SK-N-SH treated with all-trans-retinoic acid at 6 μM for 48 hours (cell line): ENCODE results near the gene FEV.

ENCODE experiments used
- ARNTL ChIP-seq: fragments of 450-650 bp; formaldehyde crosslinking; IDR thresholded peaks from 2 replicates; pipeline ENCODE4 v1.5.0; 2020; ENCODE audit warnings: low read depth, mild to moderate bottlenecking, moderate library complexity, borderline replicate concordance
- RARB ChIP-seq: fragments of 250-450 bp; sonication (Bioruptor Pico); IDR thresholded peaks from 2 replicates; pipeline ENCODE4 v1.8.0; 2021; ENCODE audit warnings: mild to moderate bottlenecking, moderate library complexity
- ZFP3 ChIP-seq: fragments of 250-450 bp; sonication (Bioruptor Pico); IDR thresholded peaks from 2 replicates; pipeline ENCODE4 v1.5.0; 2020; ENCODE audit warnings: mild to moderate bottlenecking, moderate library complexity

DNA sequence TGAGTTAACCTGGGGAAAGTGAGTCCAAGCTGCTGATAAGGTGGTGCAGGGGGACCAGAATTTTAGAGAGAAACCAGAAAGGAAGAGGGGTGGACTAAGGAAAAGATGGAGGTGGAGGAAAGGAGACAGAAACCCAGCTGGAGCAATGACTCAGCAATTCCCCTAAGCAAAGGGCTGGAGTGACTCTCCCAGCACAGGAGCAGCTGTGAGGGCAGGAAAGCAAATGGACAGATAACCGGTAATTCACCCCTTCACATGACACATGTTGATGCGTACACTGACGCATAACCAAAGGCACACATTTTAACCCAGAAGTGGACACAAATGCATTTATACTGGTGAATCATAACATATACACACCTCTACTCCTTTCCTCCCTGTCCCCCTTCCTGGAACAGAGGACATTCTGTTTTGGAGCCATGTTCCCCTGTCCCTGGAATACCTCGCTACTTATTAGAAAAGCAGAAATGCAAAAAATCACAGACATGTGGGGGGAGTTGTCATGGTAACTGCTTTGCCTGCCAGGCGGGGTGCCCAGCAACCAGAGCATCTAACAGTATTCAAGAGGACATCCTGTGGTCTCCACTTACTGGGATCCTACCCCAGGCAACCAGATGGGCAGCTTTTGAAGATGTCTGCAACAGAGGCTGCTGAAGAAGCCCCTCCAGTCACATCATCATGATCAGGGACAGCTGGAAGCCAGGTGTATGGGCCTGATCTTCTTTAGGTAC is 20.8 kb downstream of the FEV start:
- no peak for TF ChIP-seq ARNTL (CRISPR knock-in tag)
- TF ChIP-seq ZFP3 (CRISPR knock-in tag), result no peak; the same call in 1 of the 2 replicates
- no peak for TF ChIP-seq RARB (CRISPR knock-in tag)
